HG02852 (cell line): Measurements from ENCODE around the gene GNA15.

Experiments
- ATAC-seq: cut with Tn5 transposase; IDR thresholded peaks from one replicate; pipeline ENCODE4 v1.9.1; 2021; ENCODE audit warnings: mild to moderate bottlenecking, moderate library complexity; ENCODE audit not compliant: unreplicated experiment

Gene GNA15

GRCh38 chr19:3120611-3121276 lies 15.1 kb upstream of the GNA15 start:
- ATAC-seq: no peak

- no peak for ATAC-seq
Measured at GRCh38 chr19:3121396-3121795, 14.4 kb upstream of the GNA15 start.

GRCh38 chr19:3121821-3122511 lies 13.9 kb upstream of the GNA15 start:
- ATAC-seq: no peak

GRCh38 chr19:3122512-3122870 lies 13.3 kb upstream of the GNA15 start:
- ATAC-seq: no peak

GRCh38 chr19:3123088-3123721 lies 12.6 kb upstream of the GNA15 start:
- no peak for ATAC-seq

GRCh38 chr19:3123956-3124355 lies 11.9 kb upstream of the GNA15 start:
- ATAC-seq: no peak

GRCh38 chr19:3124630-3125029 lies 11.2 kb upstream of the GNA15 start:
- ATAC-seq: no peak

- no peak for ATAC-seq
Measured at GRCh38 chr19:3125900-3126524, 9.8 kb upstream of the GNA15 start.

GRCh38 chr19:3129112-3129511 lies 6.7 kb upstream of the GNA15 start:
- no peak for ATAC-seq

GRCh38 chr19:3131168-3131567 lies 4.7 kb upstream of the GNA15 start:
- no peak for ATAC-seq

- no peak for ATAC-seq
Measured at GRCh38 chr19:3132971-3133792, 2.7 kb upstream of the GNA15 start.

GRCh38 chr19:3133793-3134116 lies 2.1 kb upstream of the GNA15 start:
- no peak for ATAC-seq

GRCh38 chr19:3136684-3137055 lies 837 bp downstream of the GNA15 start:
- ATAC-seq: no peak

GRCh38 chr19:3137119-3137518 lies 1.3 kb downstream of the GNA15 start:
- no peak for ATAC-seq

- no peak for ATAC-seq
Measured at GRCh38 chr19:3138268-3138667, 2.4 kb downstream of the GNA15 start.

GRCh38 chr19:3140667-3141038 lies 4.8 kb downstream of the GNA15 start:
- no peak for ATAC-seq

GRCh38 chr19:3142292-3142670 lies 6.4 kb downstream of the GNA15 start:
- ATAC-seq: no peak

- no peak for ATAC-seq
Measured at GRCh38 chr19:3142781-3143337, 7.0 kb downstream of the GNA15 start.

- ATAC-seq: no peak
Measured at GRCh38 chr19:3145909-3146676, 10.3 kb downstream of the GNA15 start.

GRCh38 chr19:3146677-3147100 lies 10.9 kb downstream of the GNA15 start:
- ATAC-seq: no peak
